RWPE1 (cell line): ENCODE measurements around the gene NFIB.

Experiments used
- CTCF ChIA-PET: fragments of 350-600 bp; sonication (Branson Sonifier 250); formaldehyde crosslinking; extraction: SDS; loops from one replicate; lab custom pipeline; 2021; lab: Yijun Ruan, JAX
- POLR2A ChIA-PET: fragments of 400-600 bp; formaldehyde crosslinking; extraction: SDS; loops from one replicate; lab custom pipeline; 2020; ENCODE audit warnings: antibody characterized with exemption; ENCODE audit not compliant: low non-redundant PET; lab: Yijun Ruan, JAX
- DNase-seq: peaks from one replicate; pipeline ENCODE4 v3.0.0; 2012; ENCODE audit warnings: low spot score
- H3K27ac ChIP-seq: fragments of 450-650 bp; 2 replicates; pipeline ENCODE4 v1.5.1; 2017
- CTCF ChIP-seq: fragments of 450-650 bp; conservative IDR thresholded peaks from 2 replicates; pipeline ENCODE4 v1.5.1; 2017; ENCODE audit warnings: low read depth, mild to moderate bottlenecking

NFIB gene

GRCh38 chr9:14345354-14346230 is 31.7 kb upstream of the NFIB start:
- TF ChIP-seq CTCF, result no peak
- CTCF ChIA-PET, result interaction anchor here (0.7 kb wide), 1 partner anchor 1502 kb away, joined by 3 read pairs; no protein-coding TSS in a partner anchor
- no peak for DNase-seq
- POLR2A ChIA-PET, result no interaction called here
- H3K27ac ChIP-seq, result no peak overlapping the region

GRCh38 chr9:14344941-14345353 is 31.0 kb upstream of the NFIB start:
- H3K27ac ChIP-seq, result no peak overlapping the region
- POLR2A ChIA-PET, result no interaction called here
- CTCF ChIA-PET, result interaction anchor here (0.7 kb wide), 1 partner anchor 1501 kb away, joined by 3 read pairs; no protein-coding TSS in a partner anchor
- TF ChIP-seq CTCF, result no peak
- no peak for DNase-seq

- TF ChIP-seq CTCF, result no peak
- DNase-seq, result no peak
- no peak overlapping the region for H3K27ac ChIP-seq
- POLR2A ChIA-PET, result no interaction called here
- CTCF ChIA-PET, result no interaction called here
Measured at GRCh38 chr9:14344053-14344524, 30.1 kb upstream of the NFIB start.

GRCh38 chr9:14343261-14344031 is 29.5 kb upstream of the NFIB start:
- no peak for TF ChIP-seq CTCF
- POLR2A ChIA-PET, result no interaction called here
- DNase-seq, result no peak
- CTCF ChIA-PET, result no interaction called here
- H3K27ac ChIP-seq, result no peak overlapping the region

GRCh38 chr9:14342736-14343135 is 28.8 kb upstream of the NFIB start:
- no peak for DNase-seq
- POLR2A ChIA-PET, result no interaction called here
- no peak overlapping the region for H3K27ac ChIP-seq
- CTCF ChIA-PET, result no interaction called here
- no peak for TF ChIP-seq CTCF

GRCh38 chr9:14341437-14342122 is 27.6 kb upstream of the NFIB start:
- no peak overlapping the region for H3K27ac ChIP-seq
- ChIA-PET CTCF (interaction anchor here (0.6 to 0.9 kb wide), 2 partner anchors 47 to 1291 kb away, joined by 5 read pairs; no protein-coding TSS in a partner anchor), POLR2A (interaction anchor here (1.0 kb wide), 1 partner anchor 27 kb away, joined by 3 read pairs; no protein-coding TSS in a partner anchor)
- no peak for DNase-seq
- no peak for TF ChIP-seq CTCF
